Neural cell (in vitro differentiated cells): ENCODE measurements around the gene SLC28A1. TPM values are rescaled to one million over a fixed set of nuclear protein-coding genes. Genes with fewer than 3 reads are reported as not detected.

Experiments
- H2AFZ ChIP-seq: fragments of 200-600, 300-800 bp; sonication (generic), shearing (Covaris generic); 2 replicates; pipeline ENCODE4 v1.6.0; 2014; ENCODE audit warnings: low read depth, mild to moderate bottlenecking, antibody characterized with exemption, low read length, moderate library complexity
- H3F3A ChIP-seq: fragments of 200-600 bp; shearing (Covaris generic); 2 replicates; pipeline ENCODE4 v1.6.1; 2016; ENCODE audit warnings: mild to moderate bottlenecking, moderate library complexity, mixed read lengths, antibody characterized with exemption, low read length; ENCODE audit not compliant: insufficient read depth, poor library complexity, severe bottlenecking
- H3K27ac ChIP-seq: fragments of 200-600, 300-800 bp; sonication (generic), shearing (Covaris generic); 2 replicates; pipeline ENCODE4 v1.5.1; 2014; ENCODE audit warnings: mild to moderate bottlenecking, low read length, moderate library complexity
- H3K27me3 ChIP-seq: fragments of 300-800, 200-600 bp; sonication (generic), shearing (Covaris generic); 2 replicates; pipeline ENCODE4 v1.6.0; 2014; ENCODE audit warnings: mild to moderate bottlenecking, low read depth, low read length, moderate library complexity; ENCODE audit not compliant: insufficient read depth
- H3K36me3 ChIP-seq: fragments of 300-800, 200-600 bp; sonication (generic), shearing (Covaris generic); 2 replicates; pipeline ENCODE4 v1.5.1; 2014; ENCODE audit warnings: mild to moderate bottlenecking, antibody characterized with exemption, low read length, moderate library complexity; ENCODE audit not compliant: insufficient read depth
- H3K4me2 ChIP-seq: fragments of 300-800, 200-600 bp; sonication (generic), shearing (Covaris generic); 2 replicates; pipeline ENCODE4 v1.6.0; 2014; ENCODE audit warnings: mild to moderate bottlenecking, low read length
- H3K4me3 ChIP-seq: fragments of 300-800, 200-600 bp; sonication (generic), shearing (Covaris generic); 2 replicates; pipeline ENCODE4 v1.5.1; 2014; ENCODE audit warnings: mild to moderate bottlenecking, low read length, moderate library complexity
- H3K79me2 ChIP-seq: fragments of 200-600 bp; shearing (Covaris generic); replicated peaks from 2 replicates; pipeline ENCODE4 v1.6.0; 2014; ENCODE audit warnings: mild to moderate bottlenecking, low read length, moderate library complexity; ENCODE audit not compliant: insufficient read depth
- H3K9ac ChIP-seq: fragments of 300-800, 200-600 bp; sonication (generic), shearing (Covaris generic); 2 replicates; pipeline ENCODE4 v1.6.1; 2016; ENCODE audit warnings: mild to moderate bottlenecking, low read length, mixed read lengths
- H3K9me2 ChIP-seq: fragments of 200-600 bp; shearing (Covaris generic); 2 replicates; pipeline ENCODE4 v1.6.1; 2016; ENCODE audit warnings: mild to moderate bottlenecking, low read length, mixed read lengths; ENCODE audit not compliant: insufficient read depth
- H3K9me3 ChIP-seq: fragments of 200-600, 300-800 bp; sonication (generic), shearing (Covaris generic); 2 replicates; pipeline ENCODE4 v1.6.1; 2016; ENCODE audit warnings: mild to moderate bottlenecking, mixed run types, low read length, moderate library complexity, mixed read lengths
- H4K20me1 ChIP-seq: fragments of 200-600 bp; shearing (Covaris generic); 2 replicates; pipeline ENCODE4 v1.6.1; 2016; ENCODE audit warnings: mild to moderate bottlenecking, mixed run types; ENCODE audit not compliant: insufficient read depth
- EP300 ChIP-seq: fragments of 450-650 bp; conservative IDR thresholded peaks from 2 replicates; pipeline ENCODE4 v1.6.1; 2014; ENCODE audit warnings: antibody characterized with exemption, mild to moderate bottlenecking, moderate library complexity; ENCODE audit not compliant: poor library complexity, severe bottlenecking
- EZH2 ChIP-seq: fragments of 200-600, 300-800 bp; shearing (Covaris generic), sonication (generic); IDR thresholded peaks from 2 replicates; pipeline ENCODE4 v1.6.1; 2014; ENCODE audit warnings: antibody characterized with exemption, low read length, borderline replicate concordance, mild to moderate bottlenecking; ENCODE audit not compliant: insufficient read depth, poor library complexity, severe bottlenecking
- MXI1 ChIP-seq: fragments of 450-650 bp; conservative IDR thresholded peaks from 2 replicates; pipeline ENCODE4 v1.6.1; 2014; ENCODE audit warnings: antibody characterized with exemption, mild to moderate bottlenecking; ENCODE audit not compliant: poor library complexity, severe bottlenecking
- POLR2AphosphoS5 ChIP-seq: IDR thresholded peaks from 2 replicates; pipeline ENCODE4 v1.6.1; 2012
- RAD21 ChIP-seq: fragments of 450-650 bp; conservative IDR thresholded peaks from 2 replicates; pipeline ENCODE4 v1.6.1; 2014; ENCODE audit warnings: antibody characterized with exemption, mild to moderate bottlenecking, moderate library complexity
- SMC3 ChIP-seq: fragments of 450-650 bp; conservative IDR thresholded peaks from 2 replicates; pipeline ENCODE4 v1.6.1; 2014; ENCODE audit warnings: antibody characterized with exemption, mild to moderate bottlenecking, moderate library complexity; ENCODE audit not compliant: poor library complexity
- TAF1 ChIP-seq: IDR thresholded peaks from 2 replicates; pipeline ENCODE4 v1.6.1; 2012; ENCODE audit warnings: low read depth
- polyA plus RNA-seq: library from polyadenylated mRNA; depleted of rRNA; stranded (reverse); fragments of >200 nt; gene quantifications from 2 replicates; pipeline ENCODE4 v1.2.3, GENCODE V29; 2014
- TF ChIP-seq, protein P1 (sequence below): fragments of 450-650 bp; IDR thresholded peaks from 2 replicates; pipeline ENCODE4 v1.5.1; 2014; ENCODE audit warnings: antibody characterized with exemption, mild to moderate bottlenecking, moderate library complexity; ENCODE audit not compliant: poor library complexity, severe bottlenecking
- TF ChIP-seq, protein P2 (sequence below): IDR thresholded peaks from 2 replicates; pipeline ENCODE4 v1.6.1; 2012; ENCODE audit warnings: borderline replicate concordance

SLC28A1 gene
- polyA plus RNA-seq, 1 donor from 2014 or later = not detected

DNA sequence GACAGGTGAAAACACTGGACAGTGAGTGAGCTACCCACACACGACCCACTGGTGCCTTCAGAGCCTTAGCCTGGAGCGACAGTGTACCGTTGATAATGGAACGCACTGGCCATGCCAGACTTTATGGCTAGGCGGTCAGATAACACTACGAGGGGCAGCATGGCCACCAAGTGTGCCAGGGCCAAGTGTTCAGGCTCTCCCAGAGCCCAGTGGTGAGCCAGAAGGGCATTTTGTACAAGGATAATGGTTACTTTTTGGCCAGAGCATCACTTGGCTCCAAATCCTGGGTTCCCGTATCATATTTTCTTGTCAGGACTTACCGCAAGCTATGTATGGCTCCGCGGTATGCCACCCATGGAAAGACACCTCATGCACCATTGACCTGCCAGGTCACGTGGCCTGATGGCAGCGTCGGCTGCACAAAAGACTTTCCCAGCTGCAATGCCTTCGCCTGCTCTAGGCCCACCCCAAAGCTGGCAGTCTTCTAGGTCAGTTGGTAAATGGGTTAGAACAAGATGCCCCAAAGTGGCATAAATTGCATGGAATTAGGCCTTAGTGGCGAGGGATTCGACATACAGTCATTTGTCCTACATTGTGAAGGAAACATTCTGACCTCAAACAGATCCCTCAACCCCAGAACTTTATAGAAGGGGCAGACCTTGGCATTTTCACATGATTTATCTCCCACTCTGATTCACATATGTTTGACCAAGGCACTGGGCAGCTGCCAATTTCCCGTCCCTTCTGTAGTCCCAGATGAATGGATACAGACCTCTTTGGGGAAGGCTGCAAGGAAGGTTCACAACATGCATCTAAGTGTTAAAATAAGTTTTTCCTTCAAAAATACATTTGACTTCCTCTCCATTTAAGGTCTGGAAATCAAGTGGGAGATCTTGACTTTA is 12.2 kb upstream of the SLC28A1 start:
- Histone ChIP-seq H3K9me3 (no peaks in the 10 kb centered on the region), H3K79me2 (no peaks in the 10 kb centered on the region), H3K9ac (no peak overlapping the region), H4K20me1 (no peaks in the 10 kb centered on the region), H2AFZ (no peak overlapping the region), H3K36me3 (no peaks in the 10 kb centered on the region), H3K27me3 (no peaks in the 10 kb centered on the region), H3K27ac (no peak overlapping the region), H3K9me2 (no peaks in the 10 kb centered on the region), H3K4me2 (no peak overlapping the region), H3K4me3 (no peak overlapping the region), H3F3A (no peaks in the 10 kb centered on the region)
- TF ChIP-seq POLR2AphosphoS5 (no peak), RAD21 (no peak), MXI1 (no peak), SMC3 (no peak), EZH2 (no peak), EP300 (no peak), TAF1 (no peak)
- TF ChIP-seq, protein P1, sequence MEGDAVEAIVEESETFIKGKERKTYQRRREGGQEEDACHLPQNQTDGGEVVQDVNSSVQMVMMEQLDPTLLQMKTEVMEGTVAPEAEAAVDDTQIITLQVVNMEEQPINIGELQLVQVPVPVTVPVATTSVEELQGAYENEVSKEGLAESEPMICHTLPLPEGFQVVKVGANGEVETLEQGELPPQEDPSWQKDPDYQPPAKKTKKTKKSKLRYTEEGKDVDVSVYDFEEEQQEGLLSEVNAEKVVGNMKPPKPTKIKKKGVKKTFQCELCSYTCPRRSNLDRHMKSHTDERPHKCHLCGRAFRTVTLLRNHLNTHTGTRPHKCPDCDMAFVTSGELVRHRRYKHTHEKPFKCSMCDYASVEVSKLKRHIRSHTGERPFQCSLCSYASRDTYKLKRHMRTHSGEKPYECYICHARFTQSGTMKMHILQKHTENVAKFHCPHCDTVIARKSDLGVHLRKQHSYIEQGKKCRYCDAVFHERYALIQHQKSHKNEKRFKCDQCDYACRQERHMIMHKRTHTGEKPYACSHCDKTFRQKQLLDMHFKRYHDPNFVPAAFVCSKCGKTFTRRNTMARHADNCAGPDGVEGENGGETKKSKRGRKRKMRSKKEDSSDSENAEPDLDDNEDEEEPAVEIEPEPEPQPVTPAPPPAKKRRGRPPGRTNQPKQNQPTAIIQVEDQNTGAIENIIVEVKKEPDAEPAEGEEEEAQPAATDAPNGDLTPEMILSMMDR = no peak
- TF ChIP-seq, protein P2, sequence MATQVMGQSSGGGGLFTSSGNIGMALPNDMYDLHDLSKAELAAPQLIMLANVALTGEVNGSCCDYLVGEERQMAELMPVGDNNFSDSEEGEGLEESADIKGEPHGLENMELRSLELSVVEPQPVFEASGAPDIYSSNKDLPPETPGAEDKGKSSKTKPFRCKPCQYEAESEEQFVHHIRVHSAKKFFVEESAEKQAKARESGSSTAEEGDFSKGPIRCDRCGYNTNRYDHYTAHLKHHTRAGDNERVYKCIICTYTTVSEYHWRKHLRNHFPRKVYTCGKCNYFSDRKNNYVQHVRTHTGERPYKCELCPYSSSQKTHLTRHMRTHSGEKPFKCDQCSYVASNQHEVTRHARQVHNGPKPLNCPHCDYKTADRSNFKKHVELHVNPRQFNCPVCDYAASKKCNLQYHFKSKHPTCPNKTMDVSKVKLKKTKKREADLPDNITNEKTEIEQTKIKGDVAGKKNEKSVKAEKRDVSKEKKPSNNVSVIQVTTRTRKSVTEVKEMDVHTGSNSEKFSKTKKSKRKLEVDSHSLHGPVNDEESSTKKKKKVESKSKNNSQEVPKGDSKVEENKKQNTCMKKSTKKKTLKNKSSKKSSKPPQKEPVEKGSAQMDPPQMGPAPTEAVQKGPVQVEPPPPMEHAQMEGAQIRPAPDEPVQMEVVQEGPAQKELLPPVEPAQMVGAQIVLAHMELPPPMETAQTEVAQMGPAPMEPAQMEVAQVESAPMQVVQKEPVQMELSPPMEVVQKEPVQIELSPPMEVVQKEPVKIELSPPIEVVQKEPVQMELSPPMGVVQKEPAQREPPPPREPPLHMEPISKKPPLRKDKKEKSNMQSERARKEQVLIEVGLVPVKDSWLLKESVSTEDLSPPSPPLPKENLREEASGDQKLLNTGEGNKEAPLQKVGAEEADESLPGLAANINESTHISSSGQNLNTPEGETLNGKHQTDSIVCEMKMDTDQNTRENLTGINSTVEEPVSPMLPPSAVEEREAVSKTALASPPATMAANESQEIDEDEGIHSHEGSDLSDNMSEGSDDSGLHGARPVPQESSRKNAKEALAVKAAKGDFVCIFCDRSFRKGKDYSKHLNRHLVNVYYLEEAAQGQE = no peak

DNA sequence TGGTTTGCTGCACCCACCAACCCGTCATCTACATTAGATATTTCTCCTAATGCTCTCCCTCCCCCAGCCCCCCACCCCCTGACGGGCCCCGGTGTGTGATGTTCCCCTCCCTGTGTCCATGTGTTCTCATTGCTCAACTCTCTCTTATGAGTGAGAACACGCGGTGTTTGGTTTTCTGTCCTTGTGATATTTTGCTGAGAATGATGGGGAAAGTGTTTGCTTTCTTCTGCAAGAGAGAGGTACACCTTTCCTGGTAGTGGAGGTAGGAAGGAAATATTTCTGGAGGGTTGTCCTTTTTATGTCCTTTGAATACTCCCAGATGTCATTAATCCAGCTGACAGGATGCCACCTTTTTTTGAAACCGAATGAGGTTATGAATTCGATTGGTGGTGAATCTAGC is 10.5 kb upstream of the SLC28A1 start:
- Histone ChIP-seq H2AFZ (no peak overlapping the region), H3K4me3 (no peak overlapping the region), H3K9me3 (no peaks in the 10 kb centered on the region), H3K27ac (no peak overlapping the region), H3K36me3 (no peaks in the 10 kb centered on the region), H4K20me1 (no peaks in the 10 kb centered on the region), H3F3A (no peaks in the 10 kb centered on the region), H3K9me2 (no peaks in the 10 kb centered on the region), H3K4me2 (no peak overlapping the region), H3K27me3 (no peaks in the 10 kb centered on the region), H3K9ac (no peak overlapping the region), H3K79me2 (no peaks in the 10 kb centered on the region)
- no peak for TF ChIP-seq MXI1
- TF ChIP-seq RAD21 = no peak
- TF ChIP-seq TAF1 = no peak
- TF ChIP-seq, protein P1 = no peak
- TF ChIP-seq POLR2AphosphoS5 = no peak
- no peak for TF ChIP-seq EP300
- TF ChIP-seq SMC3 = no peak
- TF ChIP-seq, protein P2 = no peak
- no peak for TF ChIP-seq EZH2
